ENCODE measurements around the gene LTBR. TPM values are rescaled to one million over a fixed set of nuclear protein-coding genes. Genes with fewer than 3 reads are reported as not detected.

Gene LTBR
- total and polyA plus RNA-seq, 2 of the 4 experiments (the other 2 are of a cell fraction) = 19.7 to 62.5 TPM

DNA sequence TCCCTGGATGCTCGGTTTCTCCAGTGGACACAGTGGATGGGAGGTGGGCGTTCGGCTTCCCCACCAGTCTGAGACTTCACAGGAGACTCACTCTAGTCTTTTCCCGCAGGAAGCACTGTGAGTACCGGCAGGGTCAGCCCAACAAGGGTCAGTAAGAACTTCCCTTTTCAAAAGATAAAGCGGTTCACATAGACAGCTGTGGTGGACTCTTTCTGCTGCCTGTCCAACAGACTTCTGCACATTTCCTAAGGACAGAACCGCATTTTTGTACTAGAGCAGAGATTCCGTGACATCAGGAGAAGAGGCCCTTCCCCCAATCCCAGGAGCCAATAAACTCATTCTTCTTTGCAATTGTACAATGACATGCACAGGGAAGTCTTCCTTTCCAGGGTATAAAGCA is 10.4 kb downstream of the LTBR start:
- ChIA-PET POLR2A (ENCODE audit: unreplicated experiment) (no interaction called here), CTCF (interaction anchor here (1.0 kb wide), 1 partner anchor 10 kb away, joined by 3 read pairs; no protein-coding TSS in a partner anchor)
- Histone ChIP-seq H3K9ac (ENCODE audit: low read depth, low read length) (no peak overlapping the region), H3K4ac (ENCODE audit: low read depth, low read length) (no peak overlapping the region), H3K9me3 (ENCODE audit: control insufficient read depth, insufficient read depth, low read length) (no peaks in the 10 kb centered on the region), H2BK15ac (ENCODE audit: low read depth, low read length) (no peak overlapping the region), H2AK9ac (replicated peaks; ENCODE audit: low read depth, low read length, poor library complexity) (no peak overlapping the region), H2BK20ac (ENCODE audit: low read depth, low read length) (no peak overlapping the region), H3K27me3 (ENCODE audit: control insufficient read depth, insufficient read depth, low read length) (no peaks in the 10 kb centered on the region), H3K4me3 (ENCODE audit: insufficient read depth, low read depth, low read length) (no peak overlapping the region), H4K91ac (ENCODE audit: insufficient read depth, low read depth, low read length) (no peak overlapping the region), H3K4me1 (ENCODE audit: control insufficient read depth, insufficient read depth, low read length) (no peaks in the 10 kb centered on the region), H3K9me1 (ENCODE audit: insufficient read depth, low read length) (0 out of 2 replicates have a peak, but pooled peaks cover 8% of the 10 kb centered on the region), H3K27ac (ENCODE audit: insufficient read depth, low read length) (no peak overlapping the region), H2BK5ac (ENCODE audit: low read depth, low read length, poor library complexity, severe bottlenecking) (no peak overlapping the region), H3K18ac (ENCODE audit: low read depth, low read length) (no peak overlapping the region), H3K14ac (replicated peaks; ENCODE audit: low read depth, low read length) (no peak overlapping the region), H3K56ac (ENCODE audit: extremely low read depth, insufficient read depth, low read length) (no peak overlapping the region), H3K79me1 (ENCODE audit: low read depth in 1 of 2, low read length in 2 of 2) (peaks cover 0 to 6% of the 10 kb centered on the region in 2 experiments; a peak in 1 of 4 replicates), H3K4me2 (ENCODE audit: low read depth, low read length) (no peak overlapping the region), H4K5ac (ENCODE audit: low read depth, low read length) (no peak overlapping the region), H4K8ac (ENCODE audit: low read depth in 2 of 2, low read length in 2 of 2) (no peak overlapping the region), H2BK120ac (ENCODE audit: low read depth, low read length) (no peak overlapping the region), H2AFZ (replicated peaks; ENCODE audit: low read length, poor library complexity) (no peak overlapping the region), H4K20me1 (ENCODE audit: insufficient read depth, low read length) (no peaks in the 10 kb centered on the region), H2AK5ac (ENCODE audit: low read depth, low read length) (no peak overlapping the region), H3K23ac (ENCODE audit: low read depth, low read length) (no peak overlapping the region), H3K36me3 (ENCODE audit: control insufficient read depth, insufficient read depth, low read length) (peaks cover 36% of the 10 kb centered on the region)
- in situ Hi-C loops (cut with MboI; ENCODE audit: low sequenced_read_pairs) (no loop called here), intact Hi-C loops (cut with micrococcal nuclease) (no loop called here), dilution Hi-C loops (cut with HindIII; ENCODE audit: low sequenced_read_pairs, unreplicated experiment) (no loop called here)
- DNase-seq = no peak
- TF ChIP-seq, protein P1, sequence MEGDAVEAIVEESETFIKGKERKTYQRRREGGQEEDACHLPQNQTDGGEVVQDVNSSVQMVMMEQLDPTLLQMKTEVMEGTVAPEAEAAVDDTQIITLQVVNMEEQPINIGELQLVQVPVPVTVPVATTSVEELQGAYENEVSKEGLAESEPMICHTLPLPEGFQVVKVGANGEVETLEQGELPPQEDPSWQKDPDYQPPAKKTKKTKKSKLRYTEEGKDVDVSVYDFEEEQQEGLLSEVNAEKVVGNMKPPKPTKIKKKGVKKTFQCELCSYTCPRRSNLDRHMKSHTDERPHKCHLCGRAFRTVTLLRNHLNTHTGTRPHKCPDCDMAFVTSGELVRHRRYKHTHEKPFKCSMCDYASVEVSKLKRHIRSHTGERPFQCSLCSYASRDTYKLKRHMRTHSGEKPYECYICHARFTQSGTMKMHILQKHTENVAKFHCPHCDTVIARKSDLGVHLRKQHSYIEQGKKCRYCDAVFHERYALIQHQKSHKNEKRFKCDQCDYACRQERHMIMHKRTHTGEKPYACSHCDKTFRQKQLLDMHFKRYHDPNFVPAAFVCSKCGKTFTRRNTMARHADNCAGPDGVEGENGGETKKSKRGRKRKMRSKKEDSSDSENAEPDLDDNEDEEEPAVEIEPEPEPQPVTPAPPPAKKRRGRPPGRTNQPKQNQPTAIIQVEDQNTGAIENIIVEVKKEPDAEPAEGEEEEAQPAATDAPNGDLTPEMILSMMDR (conservative IDR thresholded peaks at IDR 0.05; ENCODE audit: low read depth, low read length) = no peak
- BruUV-seq (replicated peaks) = no TSS peak
- ATAC-seq (ENCODE audit: low read depth) = no peak
- WGBS, 2 experiments (ENCODE audit: extremely low coverage in 2 of 2, insufficient read length in 1 of 2) = 87% methylated on average over 3 of the region's 8 CpGs; no CpG with 5 or more reads in 1 of the 2 experiments
